SH-SY5Y (cell line): ENCODE results near the gene CRAMP1.

Experiments
- GATA2 ChIP-seq: IDR thresholded peaks from 2 replicates; pipeline ENCODE4 v1.6.1; 2011; ENCODE audit warnings: mild to moderate bottlenecking, low read depth, low read length
- GATA3 ChIP-seq: IDR thresholded peaks from 2 replicates; pipeline ENCODE4 v1.6.1; 2011; ENCODE audit warnings: low read depth, mild to moderate bottlenecking, low read length, moderate library complexity

- no peak for TF ChIP-seq GATA3
- TF ChIP-seq GATA2 = no peak
Observed at GRCh38 chr16:1607971-1608370, 4.2 kb upstream of the CRAMP1 start.
